HG02885 (cell line): ENCODE data around the gene ITGA11.

ENCODE experiments used
- ATAC-seq: cut with Tn5 transposase; IDR thresholded peaks from one replicate; pipeline ENCODE4 v1.9.1; 2021; ENCODE audit warnings: mild to moderate bottlenecking; ENCODE audit not compliant: unreplicated experiment, poor library complexity

ITGA11 gene, protein sequence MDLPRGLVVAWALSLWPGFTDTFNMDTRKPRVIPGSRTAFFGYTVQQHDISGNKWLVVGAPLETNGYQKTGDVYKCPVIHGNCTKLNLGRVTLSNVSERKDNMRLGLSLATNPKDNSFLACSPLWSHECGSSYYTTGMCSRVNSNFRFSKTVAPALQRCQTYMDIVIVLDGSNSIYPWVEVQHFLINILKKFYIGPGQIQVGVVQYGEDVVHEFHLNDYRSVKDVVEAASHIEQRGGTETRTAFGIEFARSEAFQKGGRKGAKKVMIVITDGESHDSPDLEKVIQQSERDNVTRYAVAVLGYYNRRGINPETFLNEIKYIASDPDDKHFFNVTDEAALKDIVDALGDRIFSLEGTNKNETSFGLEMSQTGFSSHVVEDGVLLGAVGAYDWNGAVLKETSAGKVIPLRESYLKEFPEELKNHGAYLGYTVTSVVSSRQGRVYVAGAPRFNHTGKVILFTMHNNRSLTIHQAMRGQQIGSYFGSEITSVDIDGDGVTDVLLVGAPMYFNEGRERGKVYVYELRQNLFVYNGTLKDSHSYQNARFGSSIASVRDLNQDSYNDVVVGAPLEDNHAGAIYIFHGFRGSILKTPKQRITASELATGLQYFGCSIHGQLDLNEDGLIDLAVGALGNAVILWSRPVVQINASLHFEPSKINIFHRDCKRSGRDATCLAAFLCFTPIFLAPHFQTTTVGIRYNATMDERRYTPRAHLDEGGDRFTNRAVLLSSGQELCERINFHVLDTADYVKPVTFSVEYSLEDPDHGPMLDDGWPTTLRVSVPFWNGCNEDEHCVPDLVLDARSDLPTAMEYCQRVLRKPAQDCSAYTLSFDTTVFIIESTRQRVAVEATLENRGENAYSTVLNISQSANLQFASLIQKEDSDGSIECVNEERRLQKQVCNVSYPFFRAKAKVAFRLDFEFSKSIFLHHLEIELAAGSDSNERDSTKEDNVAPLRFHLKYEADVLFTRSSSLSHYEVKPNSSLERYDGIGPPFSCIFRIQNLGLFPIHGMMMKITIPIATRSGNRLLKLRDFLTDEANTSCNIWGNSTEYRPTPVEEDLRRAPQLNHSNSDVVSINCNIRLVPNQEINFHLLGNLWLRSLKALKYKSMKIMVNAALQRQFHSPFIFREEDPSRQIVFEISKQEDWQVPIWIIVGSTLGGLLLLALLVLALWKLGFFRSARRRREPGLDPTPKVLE

DNA sequence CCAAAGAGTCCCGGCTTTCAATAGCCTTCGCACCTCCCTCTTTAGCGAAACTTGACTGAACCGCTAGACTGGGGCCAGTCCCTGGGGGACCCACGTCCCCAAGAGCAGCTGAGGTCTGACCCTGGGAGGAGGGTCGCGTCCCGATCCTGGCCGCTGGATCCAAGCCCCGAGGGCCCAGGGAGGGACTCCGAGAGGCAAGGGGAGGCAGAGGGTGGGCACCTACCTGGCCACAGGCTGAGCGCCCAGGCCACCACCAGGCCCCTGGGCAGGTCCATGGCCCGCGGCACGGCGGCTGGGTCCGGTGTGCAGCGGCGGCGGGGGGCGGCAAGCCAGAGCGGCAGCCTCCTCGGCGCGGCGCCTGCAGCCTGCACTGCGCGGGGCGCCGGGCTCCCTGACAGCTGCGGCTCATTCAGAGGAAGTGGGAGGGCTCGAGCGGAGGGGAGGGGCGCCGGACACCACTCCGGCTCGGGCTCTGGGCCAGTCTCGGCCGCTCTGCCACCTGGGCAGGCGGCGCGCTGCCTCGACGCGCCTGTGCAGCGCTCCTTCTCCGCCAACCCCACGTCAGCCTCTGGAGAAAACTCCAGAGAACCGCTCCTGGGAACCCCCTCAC, at the start of gene ITGA11:
Gene ITGA11 (minus strand): TSS at position 372 of the 610 bp plus-strand sequence. CDS start 97 bp downstream, at position 275.
- no peak for ATAC-seq

DNA sequence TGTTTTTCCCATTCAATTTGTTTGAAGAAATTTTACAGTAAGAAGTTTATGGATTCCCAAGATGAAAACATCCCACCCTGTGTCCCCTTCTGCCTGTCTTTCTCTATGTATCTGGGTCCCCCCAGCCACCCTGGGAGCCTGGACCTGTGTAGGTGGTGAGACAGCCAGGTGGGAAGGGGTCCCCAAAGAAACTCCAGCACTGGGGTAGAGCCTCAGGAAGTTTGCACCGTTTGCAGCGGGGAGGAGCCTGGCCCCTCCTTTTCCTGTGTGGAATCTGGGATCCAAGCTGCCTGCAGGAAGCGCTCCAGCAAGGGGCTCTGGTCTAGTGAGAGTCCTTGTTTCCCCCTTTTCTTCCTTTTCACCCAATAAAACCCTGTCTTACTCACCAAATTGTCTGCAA, 49.4 kb upstream of the ITGA11 start:
- no peak for ATAC-seq

DNA sequence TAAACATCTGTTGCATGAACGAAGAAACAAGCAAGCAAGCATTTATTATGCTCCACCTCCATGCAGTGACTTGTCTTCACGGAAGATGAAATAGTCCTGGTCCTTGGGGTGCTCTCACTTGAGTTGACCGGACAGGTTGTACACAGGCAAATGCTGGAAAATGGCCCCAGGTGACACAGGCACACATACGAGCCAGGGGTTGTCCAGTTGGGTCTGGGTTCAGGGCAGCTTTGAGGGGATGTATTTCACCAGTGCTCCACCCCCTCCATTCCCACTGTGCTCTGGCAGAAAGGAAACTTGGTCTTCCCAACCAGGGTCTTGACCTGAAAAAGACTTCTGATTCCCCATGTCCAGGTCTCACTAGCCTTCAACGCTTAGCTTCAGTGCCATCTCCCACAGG, 48.3 kb upstream of the ITGA11 start:
- no peak for ATAC-seq

DNA sequence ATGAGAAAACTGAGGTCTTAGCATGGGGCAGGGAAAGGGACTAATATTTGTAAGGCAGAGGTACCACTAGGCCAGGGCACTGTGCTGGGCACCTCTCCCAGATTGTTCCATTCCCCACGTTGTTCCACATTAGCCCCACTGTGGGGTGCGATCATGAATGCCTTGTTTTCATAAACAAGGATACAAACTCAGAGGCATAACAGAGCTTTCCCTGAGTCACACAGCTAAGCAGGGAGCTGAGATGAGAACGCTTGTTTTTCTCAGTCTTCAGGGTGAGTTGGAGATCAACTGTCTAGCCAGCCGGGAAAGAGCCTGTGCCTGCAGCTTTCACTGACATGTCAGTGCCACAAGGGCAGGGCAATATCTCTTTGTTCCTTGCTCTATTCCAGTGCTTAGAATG, 47.9 kb upstream of the ITGA11 start:
- ATAC-seq = no peak

DNA sequence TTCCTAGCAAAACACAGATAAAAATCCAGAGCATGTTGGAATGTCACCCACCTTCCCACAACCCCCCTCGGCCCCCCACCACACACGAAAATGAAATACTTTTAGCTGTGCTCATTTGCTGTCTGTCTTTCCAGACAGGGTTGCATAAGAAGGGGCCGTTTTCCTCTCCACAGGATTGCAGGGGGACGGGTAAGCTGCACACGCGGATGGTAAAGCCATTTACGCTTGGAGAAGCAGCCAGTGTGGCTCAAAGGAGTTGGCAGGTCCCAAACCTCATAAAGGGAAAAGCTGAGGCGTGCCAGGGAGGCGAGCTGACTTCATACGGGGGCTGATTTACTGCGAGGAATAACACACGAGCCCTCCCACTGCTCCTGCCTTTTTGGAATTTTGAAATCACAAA, 47.4 kb upstream of the ITGA11 start:
- no peak for ATAC-seq

DNA sequence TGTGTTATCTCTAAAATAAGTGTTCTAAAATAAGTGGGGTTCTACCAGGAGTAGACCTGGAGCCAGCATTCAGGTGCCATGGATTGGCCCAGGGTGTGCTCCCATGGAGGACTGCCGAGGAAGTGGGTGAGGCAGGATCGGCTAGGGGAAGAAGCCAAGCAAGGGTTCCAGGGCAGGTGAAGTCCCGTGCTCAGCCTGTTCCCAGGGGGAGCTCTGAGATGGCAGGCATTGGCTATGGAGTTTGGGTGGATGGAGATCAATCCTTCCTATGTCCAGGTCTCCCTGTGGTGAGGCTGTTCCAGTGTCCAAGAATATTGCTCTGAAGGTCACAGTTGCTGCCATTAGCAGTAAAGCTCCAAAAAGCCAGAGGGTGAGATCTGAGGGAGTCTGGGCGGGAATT, 46.9 kb upstream of the ITGA11 start:
- no peak for ATAC-seq

DNA sequence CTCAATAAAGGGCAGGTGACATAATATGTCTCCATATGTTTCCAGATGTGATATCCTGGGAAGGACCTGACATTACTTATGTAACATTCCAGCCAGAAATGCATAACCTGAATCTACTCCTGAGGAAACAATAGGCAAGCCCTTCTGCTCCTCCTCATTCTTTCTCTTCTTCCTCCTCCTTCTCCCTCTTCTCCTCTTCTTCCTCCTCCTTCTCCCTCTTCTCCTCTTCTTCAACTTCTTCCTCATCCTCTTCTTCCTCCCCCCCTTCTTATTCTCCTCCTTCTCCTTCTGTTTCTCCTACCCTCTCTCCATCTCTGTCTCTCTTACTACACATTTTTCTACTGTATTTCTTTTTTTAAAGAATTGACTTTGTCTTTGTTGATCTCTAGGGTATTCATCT, 43.5 kb upstream of the ITGA11 start:
- ATAC-seq = no peak

DNA sequence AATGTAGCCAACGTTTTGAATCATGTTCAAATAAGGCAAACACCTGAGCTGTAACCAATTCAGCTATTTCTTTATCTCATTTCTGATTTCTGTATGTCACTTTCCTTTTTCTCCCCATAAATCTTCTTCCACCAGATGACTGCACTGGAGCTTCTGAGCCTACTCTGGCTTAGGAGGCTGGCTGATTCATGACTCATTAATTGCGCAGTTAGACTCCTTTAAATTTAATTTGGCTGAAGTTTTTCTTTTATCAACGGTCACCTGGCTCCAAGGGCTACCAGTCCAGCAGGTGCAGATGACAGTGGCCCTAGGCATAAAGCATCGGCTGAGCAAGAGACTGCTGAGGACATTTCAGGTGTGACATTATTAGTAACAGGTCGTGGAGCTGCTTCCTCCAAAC, 39.6 kb upstream of the ITGA11 start:
- ATAC-seq = no peak

DNA sequence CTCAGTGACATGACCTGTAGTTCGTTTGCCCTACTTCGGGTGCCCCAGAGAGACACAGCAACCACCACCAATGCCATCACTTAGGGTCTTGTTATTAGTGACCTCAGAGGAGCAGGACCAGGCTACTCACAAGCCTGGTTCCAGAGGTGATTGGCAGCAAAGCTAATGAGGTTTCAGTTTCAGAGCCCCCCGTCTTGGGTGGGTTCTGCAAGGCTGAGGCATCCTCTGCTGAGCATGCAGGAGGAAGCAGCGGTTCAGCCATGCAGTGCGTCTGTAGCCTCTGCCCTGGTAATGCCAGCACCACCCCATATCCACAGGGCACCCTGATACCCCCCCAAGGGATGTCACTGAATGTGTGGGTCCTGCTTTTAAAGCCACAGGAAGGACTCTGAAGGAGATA, 39.0 kb upstream of the ITGA11 start:
- ATAC-seq = no peak

DNA sequence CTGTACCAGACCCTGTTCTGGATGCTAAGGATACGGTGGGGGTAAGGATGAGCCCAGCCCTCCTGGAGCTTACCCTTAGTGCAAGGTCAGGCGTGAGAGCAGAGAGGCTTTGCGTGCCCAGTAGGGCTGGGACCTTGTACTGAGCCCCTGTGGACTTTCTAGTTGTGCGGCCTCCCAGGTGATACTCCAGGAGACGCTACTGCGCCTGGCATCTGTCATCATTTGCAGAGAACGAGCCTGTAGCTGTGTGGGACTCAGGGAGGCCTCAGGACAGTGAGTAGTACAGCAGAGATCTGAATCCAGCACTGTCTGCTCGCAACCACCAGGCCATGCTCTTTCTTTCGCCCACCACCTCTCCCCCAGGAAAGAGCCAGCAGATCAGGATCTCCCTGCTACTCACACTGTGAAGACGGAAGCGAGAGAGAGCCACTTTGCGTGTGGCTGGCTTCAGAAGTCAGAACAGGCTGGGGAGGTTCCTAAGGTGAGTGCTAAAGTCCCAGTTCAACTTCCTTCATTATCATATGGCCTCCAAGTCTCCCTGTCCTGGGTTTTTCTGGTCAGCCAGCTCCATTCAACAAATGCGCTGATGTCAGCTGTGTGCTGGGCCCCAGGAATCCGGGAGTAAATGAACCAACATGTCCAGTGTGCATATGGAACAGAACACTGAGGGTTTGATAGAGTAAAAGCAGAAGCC, 38.2 kb upstream of the ITGA11 start:
- no peak for ATAC-seq

DNA sequence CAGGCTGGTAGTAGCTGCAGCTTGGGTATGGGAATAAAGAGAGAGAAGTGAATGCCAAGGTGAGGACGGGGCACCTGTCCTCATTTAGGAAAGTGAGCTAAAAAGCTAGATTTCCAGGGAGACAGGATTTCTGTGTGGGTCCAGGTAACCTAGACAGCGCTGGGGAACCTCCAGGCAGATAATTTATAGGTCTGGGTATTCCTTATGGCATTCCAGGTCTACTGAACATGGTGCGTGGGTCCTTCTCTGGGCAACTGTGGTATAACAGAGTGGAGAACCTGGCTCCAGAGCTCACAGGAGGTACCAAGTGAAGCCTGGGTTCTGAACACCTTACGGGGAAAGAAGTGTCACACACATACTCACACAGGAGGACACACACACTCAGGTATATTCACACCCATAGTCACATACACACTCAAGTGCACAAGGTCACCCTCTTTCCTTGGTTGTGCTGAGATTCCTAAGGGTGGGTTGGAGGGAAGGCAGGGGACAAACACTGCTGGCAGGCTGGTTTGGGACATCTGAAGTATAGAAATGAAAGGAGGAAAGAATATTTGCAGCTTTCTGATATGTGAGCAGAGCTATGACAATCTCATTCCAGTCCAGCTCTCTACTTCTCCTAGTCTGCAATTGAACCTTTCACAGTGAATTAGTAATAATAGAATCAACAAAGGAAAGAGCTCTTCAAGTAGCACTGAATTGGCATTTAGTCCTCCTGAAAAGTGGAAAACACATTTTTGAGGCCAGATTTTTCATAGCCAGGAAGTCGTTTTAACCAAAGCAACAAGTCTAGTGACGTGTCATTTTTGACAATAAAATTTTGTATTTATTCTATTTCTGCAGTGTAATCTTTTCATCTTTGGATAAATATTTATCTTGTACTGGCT, 37.4 kb upstream of the ITGA11 start:
- no peak for ATAC-seq

DNA sequence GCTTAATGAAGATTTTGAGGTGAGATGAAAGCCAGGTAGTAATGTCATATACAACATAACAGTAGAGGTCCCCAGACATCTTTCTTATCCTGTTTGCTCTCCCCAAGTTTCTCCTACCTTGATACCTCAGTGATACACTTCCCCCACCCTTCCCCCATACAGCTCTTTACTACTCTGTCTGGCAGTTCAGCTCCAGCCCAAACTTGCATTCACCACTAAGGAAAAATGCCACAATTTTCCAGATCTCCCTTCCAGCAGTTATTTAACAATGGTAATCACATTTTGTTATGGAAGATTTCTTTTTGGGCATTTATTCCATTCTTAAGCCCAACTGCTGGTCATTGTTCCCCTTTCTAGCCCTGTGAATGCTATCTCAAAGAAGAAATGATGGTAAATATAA, 34.9 kb upstream of the ITGA11 start:
- ATAC-seq = no peak

DNA sequence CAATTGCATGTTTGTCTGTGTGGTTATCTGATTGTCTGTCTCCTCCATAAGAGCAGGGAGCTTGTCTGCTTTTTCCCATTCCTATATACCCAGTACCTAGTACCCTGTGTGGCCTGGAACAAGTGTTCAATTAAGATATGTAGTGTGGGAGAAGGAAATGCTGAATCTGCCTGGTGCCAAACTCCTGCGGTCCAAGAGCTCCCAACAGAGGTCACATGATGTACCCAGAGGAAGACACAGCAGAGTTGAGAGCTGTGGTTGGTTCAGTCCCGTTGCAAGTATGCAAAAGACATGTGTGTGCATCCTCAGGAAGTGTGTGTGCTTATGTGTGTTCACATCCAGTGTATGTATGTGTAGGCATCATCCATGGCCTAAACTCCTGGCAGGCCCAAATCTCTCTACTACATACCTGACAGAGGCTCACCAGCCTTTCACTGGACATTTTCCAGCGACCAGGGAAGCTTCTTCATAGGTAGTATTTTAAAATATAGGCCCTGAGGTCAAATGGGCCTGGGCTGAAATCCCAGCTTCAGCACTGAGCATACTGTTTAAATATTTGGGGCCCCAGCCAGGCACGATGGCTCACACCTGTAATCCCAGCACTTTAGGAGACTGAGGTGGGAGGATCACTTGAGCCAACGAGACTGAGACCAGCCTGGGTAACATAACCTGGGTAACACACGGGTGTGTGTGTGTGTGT, 34.0 kb upstream of the ITGA11 start:
- no peak for ATAC-seq

DNA sequence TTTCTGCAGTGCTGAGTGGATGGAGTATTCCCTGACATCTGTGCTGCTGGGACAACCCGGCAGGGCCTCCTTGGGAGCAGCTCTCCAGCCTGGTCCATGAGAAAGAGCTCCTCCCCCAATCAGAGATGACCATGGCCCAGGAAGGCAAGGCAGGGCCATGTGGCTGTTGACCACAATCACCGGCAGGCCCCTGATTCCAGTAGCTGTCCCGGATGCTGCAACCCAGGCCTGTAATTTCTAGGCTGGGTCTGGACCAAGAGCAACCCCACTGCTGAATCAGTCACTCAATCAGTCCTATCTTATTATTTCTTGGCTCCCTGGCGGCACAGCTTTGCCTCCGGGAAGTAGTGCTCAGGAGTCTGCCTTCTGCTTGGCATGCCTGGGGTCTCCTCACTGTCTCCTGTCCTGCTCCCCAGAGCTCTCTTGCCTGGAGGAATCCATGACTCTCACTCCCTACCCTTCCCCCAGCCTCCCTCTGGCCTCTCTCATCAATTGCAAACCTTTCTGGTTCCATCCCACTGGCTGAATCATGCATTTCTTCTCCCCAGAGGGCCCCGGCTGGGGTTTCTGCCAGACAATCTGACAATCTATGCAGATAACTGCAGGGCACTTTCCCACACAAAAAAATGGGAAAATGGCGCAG, 32.6 kb upstream of the ITGA11 start:
- no peak for ATAC-seq

DNA sequence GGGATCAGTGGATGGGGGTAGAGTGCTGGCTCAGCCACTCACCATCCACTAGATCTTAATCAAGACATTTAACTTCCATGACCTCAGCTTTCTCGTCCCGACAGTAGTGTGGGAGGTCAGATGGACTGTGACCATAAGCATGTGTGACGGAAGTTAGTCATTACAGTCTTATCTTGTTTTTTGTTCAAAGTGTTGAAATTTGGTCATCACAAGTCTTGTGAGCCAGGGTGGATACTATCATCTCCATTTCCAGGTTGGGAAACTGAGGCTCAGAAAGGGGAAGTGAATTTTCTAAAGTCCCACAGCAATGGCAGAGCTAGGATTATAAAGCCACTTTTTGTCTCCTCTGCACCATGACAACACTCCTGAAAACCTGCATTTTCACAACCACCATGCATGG, 32.0 kb upstream of the ITGA11 start:
- ATAC-seq = no peak

DNA sequence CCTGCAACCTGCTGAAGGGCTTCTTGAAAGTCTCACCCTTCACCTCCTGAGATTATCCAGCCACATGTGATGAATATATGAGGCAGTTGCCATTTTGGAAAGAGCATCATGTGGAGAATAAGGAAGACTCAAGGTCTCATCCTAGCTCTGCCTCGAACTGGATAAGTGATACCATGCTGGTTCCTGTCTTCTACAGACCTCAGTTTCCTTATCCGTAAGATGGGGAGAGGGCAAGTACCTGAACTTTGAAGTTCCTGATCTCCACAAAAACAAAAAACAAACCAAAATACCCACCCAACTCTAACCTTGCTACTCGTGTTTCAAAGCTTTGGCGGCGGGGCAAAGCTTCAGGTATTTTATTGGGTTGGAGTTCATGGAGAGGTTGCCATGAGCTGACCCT, 31.5 kb upstream of the ITGA11 start:
- no peak for ATAC-seq

DNA sequence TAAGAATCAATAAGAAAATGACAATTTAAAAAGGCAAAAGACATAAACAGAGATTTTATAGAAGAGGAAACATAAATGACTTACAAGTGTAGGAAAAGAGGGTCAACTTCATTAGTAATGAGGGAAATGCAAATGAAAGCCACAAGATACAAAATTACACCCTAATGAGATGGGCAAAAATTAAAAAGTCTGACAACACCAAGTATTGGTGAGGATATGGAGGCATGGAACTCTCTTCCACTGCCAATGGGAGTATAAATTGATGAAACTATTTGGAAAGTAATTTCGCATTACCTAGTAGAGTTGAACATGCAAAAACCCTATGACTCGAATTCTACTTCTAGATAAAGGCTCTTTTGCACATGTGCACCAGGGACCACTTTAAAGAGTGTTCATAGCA, 28.2 kb upstream of the ITGA11 start:
- no peak for ATAC-seq

DNA sequence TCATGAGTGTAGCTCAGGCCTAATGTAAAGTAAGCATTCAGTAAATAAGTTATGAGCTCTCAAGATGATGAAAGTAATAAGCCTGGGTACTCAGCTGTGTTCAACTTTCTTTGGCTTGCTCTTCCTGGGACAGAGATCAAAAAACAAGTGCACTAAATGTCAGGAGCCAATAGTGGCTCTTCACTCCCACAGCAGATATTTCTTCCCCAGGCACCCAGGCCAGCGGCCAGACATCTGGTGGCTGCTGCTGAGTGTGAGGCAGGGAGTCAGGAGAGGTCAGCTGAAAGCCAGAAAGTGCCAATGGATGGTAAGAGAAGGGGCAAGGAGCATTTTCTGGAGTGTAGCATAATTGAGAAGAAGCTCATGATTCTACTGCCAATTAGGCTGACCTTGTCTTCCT, 18.2 kb upstream of the ITGA11 start:
- ATAC-seq = no peak
